GM21528 (cell line): ENCODE data around the gene SCYGR5.
"Not testable (repeated sequence)": the region's sequence is repeated elsewhere in the genome, so short reads cannot be mapped to it uniquely, and the experiment has no call there.

Source experiments
- ATAC-seq: cut with Tn5 transposase; IDR thresholded peaks from one replicate; pipeline ENCODE4 v1.9.1; 2021; ENCODE audit warnings: mild to moderate bottlenecking, moderate library complexity; ENCODE audit not compliant: unreplicated experiment, low FRiP score

The SCYGR5 gene

DNA sequence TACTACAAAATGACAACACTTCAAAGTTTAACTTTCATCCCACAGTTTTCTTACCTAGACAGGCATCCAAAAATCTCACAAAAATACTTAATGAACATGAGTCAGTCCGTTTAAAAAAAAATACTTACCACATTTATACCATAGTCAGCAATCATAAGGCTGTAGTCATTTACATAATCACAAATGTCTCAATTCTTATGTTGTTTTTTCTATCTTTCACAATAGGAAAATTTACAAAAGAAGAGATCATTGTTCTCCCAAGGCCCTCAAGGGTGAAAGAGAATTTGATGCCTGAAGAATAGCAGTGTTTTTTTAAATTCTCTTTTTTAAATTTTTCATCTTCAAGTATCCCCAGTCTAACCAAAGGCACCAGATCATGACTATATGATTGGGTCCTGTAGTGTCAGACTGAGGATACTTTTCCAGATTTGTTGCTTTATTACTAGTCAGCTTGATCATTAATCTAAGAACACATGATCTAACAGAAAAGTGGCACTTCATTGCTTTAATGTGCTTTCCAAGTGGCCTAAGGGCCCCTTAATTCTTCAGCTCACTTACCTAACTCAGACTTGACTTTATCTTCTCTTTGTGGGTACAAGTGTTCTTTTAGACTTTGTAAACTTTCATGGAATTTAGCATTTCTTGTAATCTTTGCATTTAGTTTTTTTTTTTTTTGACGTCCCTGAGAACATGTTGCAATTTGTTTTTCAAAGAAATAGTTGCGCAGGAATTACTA lies 4.7 kb downstream of the SCYGR5 start:
- no peak for ATAC-seq

DNA sequence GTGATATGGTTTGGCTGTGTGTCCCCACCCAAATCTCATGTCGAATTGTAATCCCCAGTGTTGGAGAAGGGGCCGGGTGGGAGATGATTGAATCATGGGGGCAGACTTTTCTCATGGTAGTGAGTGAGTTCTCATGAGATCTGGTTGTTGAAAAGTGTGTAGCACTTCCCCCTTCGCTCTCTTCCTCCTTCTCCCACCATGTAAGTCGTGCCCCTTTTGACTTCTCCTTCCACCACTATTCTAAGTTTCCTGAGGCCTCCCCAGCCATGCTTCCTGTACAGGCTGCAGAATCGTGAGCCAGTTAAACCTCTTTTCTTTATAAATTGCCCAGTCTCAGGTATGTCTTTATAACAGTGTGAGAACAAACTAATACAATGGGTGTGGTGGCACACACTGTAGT lies 7.0 kb downstream of the SCYGR5 start:
- not testable (repeated sequence) for ATAC-seq

DNA sequence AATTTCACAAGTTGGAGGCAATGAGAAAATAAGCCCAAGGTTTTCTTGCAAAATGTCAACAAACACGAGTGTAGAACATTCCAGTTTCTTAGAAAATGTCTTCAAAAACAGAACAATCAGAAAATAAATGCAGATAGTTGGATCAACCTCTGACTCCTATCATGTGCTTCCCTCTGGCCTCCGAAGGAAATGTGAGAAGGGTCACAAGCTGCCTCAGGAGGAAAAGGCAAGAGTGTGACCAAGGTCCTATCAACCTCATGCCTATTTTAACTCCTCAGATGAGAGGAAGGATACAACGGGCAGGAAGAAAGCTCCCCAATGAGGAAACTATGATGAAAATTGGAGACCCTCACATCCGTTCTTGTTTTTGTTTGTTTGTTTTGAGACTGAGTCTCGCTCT lies 7.9 kb downstream of the SCYGR5 start:
- no peak for ATAC-seq

DNA sequence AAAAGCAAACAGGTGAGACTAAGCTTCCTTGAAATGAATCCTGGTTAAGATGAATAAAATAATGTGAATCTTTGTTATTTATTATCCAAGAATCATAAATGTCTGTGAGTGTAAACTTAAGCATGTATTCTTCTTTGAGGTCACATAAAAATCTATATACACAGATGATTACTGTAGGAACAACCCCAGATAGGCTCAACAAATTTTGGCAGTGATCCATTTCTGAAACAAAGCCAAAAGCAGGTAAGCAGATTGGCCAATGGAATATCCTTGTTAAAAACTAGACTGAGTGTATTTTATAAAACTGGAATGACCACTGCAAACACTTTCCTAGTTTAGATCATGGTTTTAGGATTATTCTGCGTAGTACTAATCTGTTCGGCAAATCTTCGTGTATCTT lies 11.3 kb downstream of the SCYGR5 start:
- ATAC-seq: no peak

DNA sequence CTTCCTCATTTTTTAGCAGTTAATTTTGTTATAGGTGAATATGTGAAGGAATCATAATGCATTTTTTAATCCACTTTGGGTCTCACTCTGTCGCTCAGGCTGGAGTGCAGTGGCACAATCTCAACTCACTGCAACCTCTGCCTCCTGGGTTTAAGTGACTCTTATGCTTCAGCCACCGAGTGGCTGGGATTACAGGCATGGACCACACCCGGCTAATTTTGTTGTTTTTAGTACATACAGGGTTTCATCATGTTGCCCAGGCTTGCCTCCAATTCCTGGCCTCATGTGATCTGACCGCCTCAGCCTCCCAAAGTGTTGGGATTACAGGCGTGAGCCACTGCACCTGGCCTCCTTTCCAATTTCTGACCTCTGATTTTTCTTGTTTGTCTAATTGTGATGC lies 17.7 kb downstream of the SCYGR5 start:
- ATAC-seq: no peak

DNA sequence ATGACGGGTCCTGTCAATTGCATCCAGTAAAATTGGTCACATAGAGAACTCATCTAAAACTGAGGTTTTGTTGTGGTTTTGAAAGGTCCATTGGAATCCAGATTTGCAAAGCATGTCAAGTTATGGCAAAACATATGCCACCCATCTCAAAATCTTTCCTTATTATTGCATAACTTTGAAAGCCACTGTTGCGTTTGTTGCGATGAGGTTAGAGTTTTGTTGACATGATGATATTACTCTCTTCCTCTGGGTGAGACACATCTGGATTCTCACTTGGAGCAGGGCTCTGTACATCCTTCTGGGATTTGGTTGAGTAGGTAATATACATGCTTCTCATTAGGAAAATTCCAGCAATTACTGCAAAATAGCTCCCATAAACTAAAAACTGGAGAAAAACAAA lies 20.6 kb downstream of the SCYGR5 start:
- no peak for ATAC-seq

DNA sequence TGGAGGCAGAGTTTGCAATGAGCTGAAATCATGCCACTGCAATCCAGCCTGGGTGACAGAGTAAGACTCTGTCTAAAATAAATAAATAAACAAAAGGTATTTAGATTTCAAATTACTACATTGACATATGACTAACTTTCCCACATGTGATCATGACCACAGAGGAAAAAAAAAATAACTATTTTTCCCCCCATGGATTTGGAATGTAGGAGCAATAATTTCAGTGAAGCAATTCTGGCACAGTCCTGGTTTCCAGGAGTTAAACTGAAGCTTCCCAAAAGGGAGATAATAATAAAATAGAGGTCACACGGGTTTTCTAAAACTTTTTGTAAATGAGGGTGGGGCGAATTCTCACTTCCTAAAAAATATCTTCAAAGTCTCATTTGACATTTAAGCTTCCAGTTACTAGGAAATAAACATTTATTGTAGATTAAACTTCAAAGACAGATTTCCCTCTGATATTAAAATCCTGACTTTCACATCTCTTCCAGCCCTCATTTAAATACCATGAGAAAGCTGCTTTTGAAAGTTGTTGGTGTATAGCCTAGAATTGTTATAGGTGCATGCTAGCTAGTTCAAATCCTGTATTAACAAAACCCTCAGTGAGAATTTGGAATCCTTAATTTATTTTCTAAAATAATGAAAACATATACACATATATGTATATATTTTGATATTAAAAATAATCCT lies 30.5 kb downstream of the SCYGR5 start:
- ATAC-seq: no peak

DNA sequence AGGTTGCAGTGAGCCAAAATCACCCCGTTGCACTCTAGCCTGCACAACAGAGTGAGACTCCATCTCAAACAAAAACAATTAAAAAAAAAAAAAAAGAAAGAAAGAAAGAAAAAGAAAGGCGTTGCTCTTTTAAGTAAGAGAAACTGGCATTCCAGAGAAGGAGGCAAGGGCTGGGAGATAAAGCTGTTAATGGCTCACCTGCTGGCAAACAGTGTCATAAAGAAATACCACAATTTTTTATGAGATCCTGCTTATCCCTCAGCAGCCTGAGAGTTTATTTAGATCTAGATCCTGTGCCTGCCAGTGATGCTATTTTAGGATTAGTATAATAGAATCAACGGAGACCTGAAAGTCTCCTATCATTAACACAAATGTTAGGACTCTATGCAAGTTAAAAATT lies 35.0 kb downstream of the SCYGR5 start:
- ATAC-seq: no peak

DNA sequence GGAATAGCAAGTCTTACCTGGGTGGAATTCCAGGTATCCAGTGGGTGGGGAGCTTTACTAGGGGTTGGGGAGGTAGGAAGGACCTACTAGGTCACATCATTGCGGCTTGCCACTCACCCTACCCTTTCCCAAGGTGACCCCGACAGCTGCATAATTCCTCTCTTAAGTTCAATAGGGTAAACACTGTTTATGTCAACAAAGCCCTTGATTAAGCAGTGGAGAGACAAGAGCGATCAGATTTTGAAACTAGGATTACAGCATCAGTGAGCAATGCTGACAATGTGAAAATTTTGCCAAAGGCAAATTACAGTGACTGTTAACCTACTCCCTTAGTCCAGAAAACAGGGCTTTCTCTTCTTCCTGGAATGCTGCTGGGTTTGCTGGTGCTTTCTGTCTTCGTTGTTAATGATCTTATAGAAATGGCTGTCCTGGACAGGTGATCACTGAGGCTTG lies 36.7 kb downstream of the SCYGR5 start:
- ATAC-seq: no peak

DNA sequence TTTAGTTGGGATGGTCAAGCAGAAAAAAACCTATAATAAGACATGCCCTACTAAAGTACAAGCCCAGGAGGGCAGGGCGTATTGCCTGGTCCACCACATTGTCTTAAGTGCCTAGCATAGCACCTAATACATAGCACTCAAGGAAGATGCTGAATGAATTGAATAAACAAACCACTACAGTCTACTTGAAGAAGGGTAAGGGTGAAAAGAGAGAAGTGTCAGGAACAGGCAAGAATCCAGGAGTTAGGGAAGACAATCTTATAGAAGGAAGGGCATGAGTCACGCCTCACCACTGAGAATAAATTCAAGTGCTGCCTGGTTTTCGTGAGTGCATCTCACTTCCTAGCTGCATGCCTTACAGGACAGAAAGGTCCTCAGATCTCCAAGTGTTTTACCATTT lies 37.4 kb downstream of the SCYGR5 start:
- no peak for ATAC-seq

DNA sequence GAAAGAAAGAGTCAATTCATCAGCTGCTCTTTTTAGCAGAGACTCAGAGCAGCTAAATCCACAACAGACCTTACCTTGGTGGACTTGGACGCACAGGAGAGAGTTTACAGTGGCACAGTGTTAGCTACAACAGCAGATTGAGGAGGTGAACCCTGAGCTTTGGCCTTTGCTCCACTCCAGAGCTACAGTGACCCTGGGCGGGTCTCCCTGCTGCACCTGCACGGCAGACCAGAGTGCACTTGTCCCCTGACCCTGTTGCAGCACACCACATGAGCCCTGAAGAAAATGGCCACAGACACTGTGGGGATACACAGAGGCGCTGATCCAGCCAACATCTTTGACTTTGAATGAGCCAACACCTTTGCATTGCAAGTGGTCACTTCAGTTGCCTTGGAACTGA lies 40.3 kb downstream of the SCYGR5 start:
- ATAC-seq: no peak

DNA sequence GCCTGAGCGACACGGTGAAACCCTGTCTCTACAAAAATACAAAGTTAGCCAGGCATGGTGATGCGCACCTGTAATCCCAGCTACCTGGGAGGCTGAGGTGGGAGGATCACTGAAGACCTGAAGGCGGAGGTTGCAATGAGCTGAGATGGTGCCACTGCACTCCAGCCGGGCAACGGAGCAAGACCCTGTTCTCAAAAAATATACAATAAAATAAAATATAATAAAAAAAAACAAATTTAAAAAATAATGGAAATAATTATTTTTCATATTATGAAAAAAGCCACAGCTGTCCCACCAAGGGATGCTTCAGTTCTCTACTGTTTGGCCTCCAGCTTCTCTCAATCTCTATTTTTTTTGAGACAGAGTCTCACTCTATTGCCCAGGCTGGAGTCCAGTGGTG lies 40.8 kb downstream of the SCYGR5 start:
- no peak for ATAC-seq

DNA sequence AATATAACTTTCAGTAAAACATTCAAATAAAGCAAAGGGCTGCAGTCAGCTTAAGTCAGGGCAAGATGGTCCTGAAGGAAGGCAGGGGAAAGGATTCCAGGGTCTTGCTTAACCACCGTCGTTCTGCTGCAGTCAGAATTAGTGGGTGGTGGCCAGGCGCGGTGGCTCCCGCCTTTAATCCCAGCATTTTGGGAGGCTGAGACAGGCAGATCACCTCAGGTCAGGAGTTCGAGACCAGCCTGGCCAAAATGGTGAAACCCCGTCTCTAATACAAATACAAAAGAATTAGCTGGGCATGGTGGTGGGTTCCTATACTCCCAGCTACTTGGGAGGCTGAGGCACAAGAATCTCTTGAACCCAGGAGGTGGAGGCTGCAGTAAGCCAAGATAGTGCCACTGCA lies 44.4 kb downstream of the SCYGR5 start:
- ATAC-seq: no peak

DNA sequence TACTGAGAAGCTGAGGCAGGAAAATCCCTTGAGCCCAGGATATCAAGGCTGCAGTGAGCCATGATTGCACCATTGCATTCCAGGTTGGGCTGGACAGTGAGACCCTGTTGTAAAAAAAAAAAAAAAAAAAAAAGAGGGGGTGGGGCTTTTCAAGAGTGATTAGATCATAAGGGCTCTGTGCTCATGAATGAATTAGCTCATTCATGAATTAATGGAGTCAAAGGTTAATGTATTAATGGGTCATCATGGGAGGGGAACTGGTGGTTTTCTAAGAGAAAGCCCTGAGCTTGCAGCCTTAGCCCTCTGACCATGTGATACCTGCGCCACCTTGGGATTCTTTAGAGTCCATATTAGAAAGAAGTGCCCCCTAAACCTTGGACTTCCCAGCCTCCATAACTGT lies 46.7 kb downstream of the SCYGR5 start:
- ATAC-seq: no peak

DNA sequence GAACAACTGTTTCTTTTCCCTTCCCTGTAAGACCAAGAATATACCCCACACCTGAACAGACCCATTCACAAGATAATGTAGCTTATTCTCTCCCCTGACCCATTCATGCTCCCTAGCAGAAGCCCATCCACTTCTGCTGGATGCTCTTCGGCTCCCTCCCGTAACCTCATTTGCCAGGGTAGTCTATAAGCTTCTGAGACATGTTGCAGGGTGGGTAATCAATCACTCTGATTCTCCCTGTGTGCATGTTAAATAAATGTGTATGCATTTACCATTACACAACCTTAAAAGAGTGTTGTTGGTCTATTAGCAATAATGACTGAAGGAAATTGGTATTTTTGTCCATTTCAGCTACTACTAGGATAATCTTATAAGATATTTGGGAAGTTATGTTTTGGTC lies 49.9 kb downstream of the SCYGR5 start:
- ATAC-seq: no peak
